GM12878 (cell line): ENCODE results near the gene NUMB. TPM values are rescaled to one million over a fixed set of nuclear protein-coding genes. Genes with fewer than 3 reads are reported as not detected.

Source experiments
- ATAC-seq: fragments of 200-7000 bp; cut with Tn5 transposase; 3 replicates; pipeline ENCODE4 v1.9.1; 2020; ENCODE audit warnings: mild to moderate bottlenecking, moderate library complexity
- BruUV-seq: library from RNA; stranded (reverse); fragments of 400-500 nt; replicated peaks from 2 replicates; lab custom pipeline; 2021; lab: Mats Ljungman, UMichigan
- CTCF ChIA-PET: fragments of 300-600 bp; sonication (Branson Sonifier 250); formaldehyde crosslinking; extraction: SDS; loops from one replicate; lab custom pipeline; 2021; ENCODE audit warnings: inconsistent platforms; lab: Yijun Ruan, JAX
- POLR2A ChIA-PET: fragments of 350-600 bp; formaldehyde crosslinking; extraction: SDS; loops from one replicate; lab custom pipeline; 2021; ENCODE audit warnings: inconsistent platforms; lab: Charles Lee
- RAD21 ChIA-PET: fragments of 300-600 bp; sonication (Branson Sonifier 250); formaldehyde crosslinking; loops from one replicate; lab custom pipeline; 2023; ENCODE audit warnings: antibody characterized with exemption; ENCODE audit not compliant: unreplicated experiment; lab: Charles Lee
- SMC1A ChIA-PET: fragments of 300-600 bp; sonication (Branson Sonifier 250); formaldehyde crosslinking; loops from one replicate; lab custom pipeline; 2023; ENCODE audit not compliant: unreplicated experiment, uncharacterized antibody; lab: Charles Lee
- DNase-seq: peaks from one replicate; pipeline ENCODE4 v3.0.0-alpha.2; 2011; ENCODE audit warnings: low read depth, low spot score
- FAIRE-seq: peaks from 3 replicates; lab custom pipeline; 2011; peaks lifted over from hg19 to GRCh38; lab: Jason Lieb, UNC
- H2AFZ ChIP-seq: 2 replicates; pipeline ENCODE4 v1.6.0; 2011; ENCODE audit warnings: low read depth, low read length, control low read depth; ENCODE audit not compliant: control insufficient read depth
- H3K27ac ChIP-seq: 2 replicates; pipeline ENCODE4 v1.5.1; 2011; ENCODE audit warnings: control low read depth; ENCODE audit not compliant: control insufficient read depth, insufficient read depth
- H3K27me3 ChIP-seq, 2 experiments: replicated peaks in 1 of 2; 2 replicates each; pipeline versions ENCODE4 v1.6.0 to v1.6.1; 2011; ENCODE audit warnings: low read length in 1 of 2; ENCODE audit not compliant: control insufficient read depth in 2 of 2, insufficient read depth in 2 of 2
- H3K36me3 ChIP-seq, 2 experiments: 2 replicates each; pipeline ENCODE4 v1.5.1; 2011; ENCODE audit warnings: low read length in 1 of 2; ENCODE audit not compliant: control insufficient read depth in 2 of 2, insufficient read depth in 2 of 2
- H3K4me1 ChIP-seq: 2 replicates; pipeline ENCODE4 v1.6.1; 2011; ENCODE audit warnings: mild to moderate bottlenecking, low read length, moderate library complexity, mixed read lengths; ENCODE audit not compliant: control insufficient read depth, insufficient read depth
- H3K4me2 ChIP-seq: 2 replicates; pipeline ENCODE4 v1.6.0; 2011; ENCODE audit warnings: control low read depth; ENCODE audit not compliant: control insufficient read depth, insufficient read depth
- H3K4me3 ChIP-seq: fragments of 200-600 bp; sonication (generic); 2 replicates; pipeline ENCODE4 v1.5.1; 2016
- H3K79me2 ChIP-seq: 2 replicates; pipeline ENCODE4 v1.6.0; 2011; ENCODE audit warnings: low read length; ENCODE audit not compliant: control insufficient read depth, insufficient read depth
- H3K9ac ChIP-seq: 2 replicates; pipeline ENCODE4 v1.8.0; 2011; ENCODE audit warnings: low read length, control low read depth, mixed read lengths; ENCODE audit not compliant: control insufficient read depth, insufficient read depth
- H3K9me3 ChIP-seq: replicated peaks from 3 replicates; pipeline ENCODE4 v1.5.1; 2011; ENCODE audit warnings: mild to moderate bottlenecking, low read length; ENCODE audit not compliant: control insufficient read depth, insufficient read depth
- H4K20me1 ChIP-seq: 2 replicates; pipeline ENCODE4 v1.6.0; 2011; ENCODE audit not compliant: control insufficient read depth, insufficient read depth
- BMI1 ChIP-seq: fragments of 450-650 bp; IDR thresholded peaks from 2 replicates; pipeline ENCODE4 v1.6.1; 2016; ENCODE audit warnings: mild to moderate bottlenecking, moderate library complexity, borderline replicate concordance
- DPF2 ChIP-seq: fragments of 450-650 bp; IDR thresholded peaks from 2 replicates; pipeline ENCODE4 v1.6.1; 2017; ENCODE audit warnings: mild to moderate bottlenecking
- E2F4 ChIP-seq: IDR thresholded peaks from 2 replicates; pipeline ENCODE4 v1.6.1; 2012; ENCODE audit warnings: low read depth, low read length, improper control_type of control experiment
- EGR1 ChIP-seq, 2 experiments: IDR thresholded peaks; 1 replicate in 1 of 2; 2 replicates in 1 of 2; pipeline ENCODE4 v1.6.1; 2011 to 2012; ENCODE audit warnings: low read depth in 2 of 2, low read length in 2 of 2, borderline replicate concordance in 1 of 2, mild to moderate bottlenecking in 1 of 2, moderate library complexity in 1 of 2
- IRF3 ChIP-seq: fragments of 450-650 bp; IDR thresholded peaks from 2 replicates; pipeline ENCODE4 v1.6.1; 2014; ENCODE audit warnings: mild to moderate bottlenecking
- MEF2A ChIP-seq: IDR thresholded peaks from 2 replicates; pipeline ENCODE4 v1.6.1; 2011; ENCODE audit warnings: low read depth, mild to moderate bottlenecking, low read length, moderate library complexity; ENCODE audit not compliant: insufficient read depth
- MEF2B ChIP-seq: fragments of 450-650 bp; IDR thresholded peaks from 2 replicates; pipeline ENCODE4 v1.6.1; 2018; ENCODE audit warnings: mild to moderate bottlenecking, moderate library complexity; ENCODE audit not compliant: partially characterized antibody, poor library complexity, severe bottlenecking
- NR2C2 ChIP-seq: IDR thresholded peaks from 2 replicates; pipeline ENCODE4 v1.6.1; 2011; ENCODE audit warnings: borderline replicate concordance, low read depth; ENCODE audit not compliant: control insufficient read depth, insufficient read length
- TCF3 ChIP-seq: IDR thresholded peaks from 2 replicates; pipeline ENCODE4 v1.6.1; 2012; ENCODE audit warnings: low read depth, mild to moderate bottlenecking, low read length, borderline replicate concordance; ENCODE audit not compliant: insufficient read depth
- ZNF24 ChIP-seq: fragments of 450-650 bp; IDR thresholded peaks from 2 replicates; pipeline ENCODE4 v1.6.1; 2017; ENCODE audit warnings: antibody characterized with exemption, mild to moderate bottlenecking
- WGBS: methylation state at CpG from one replicate; pipeline ENCODE4 v1.1.6; 2016; ENCODE audit warnings: low lambda C conversion rate; ENCODE audit not compliant: insufficient replicate concordance, insufficient coverage; ENCODE audit errors: missing lambda C conversion rate; 5-methylcytosine and 5-hydroxymethylcytosine counted together
- in situ Hi-C: fragments of 300-500 bp; cut with MboI; formaldehyde crosslinking; loops from 9 replicates; pipeline ENCODE4 v1.14.3; 2018; ENCODE audit warnings: mixed read lengths
- intact Hi-C: fragments of 100-400 bp; cut with micrococcal nuclease; formaldehyde crosslinking; loops from one replicate; pipeline ENCODE4 v1.14.2; 2022; ENCODE audit not compliant: unreplicated experiment
- polyA plus RNA-seq, 11 experiments: library from polyadenylated mRNA; depleted of rRNA in 4 of 11; unstranded in 6 of 11; stranded (reverse) in 5 of 11; fragments of >200 nt; fragmentation: Nextera tagmentation in 4 of 11; fragmentation: Illumina TruSeq in 1 of 11; extraction: Ambion mirVana in 4 of 11; extraction: Trizol in 1 of 11; gene quantifications; 1 replicate in 1 of 11; 2 replicates in 10 of 11; pipeline versions ENCODE4 v1.2.1 to v1.2.3, GENCODE V29; 2011 to 2016; ENCODE audit warnings: inconsistent platforms in 2 of 11, missing spikeins in 2 of 11, low read depth in 1 of 11
- total RNA-seq, 4 experiments: library from RNA; depleted of rRNA in 3 of 4; stranded (reverse); fragments of >200 nt in 3 of 4; fragmentation: Illumina TruSeq in 1 of 4; extraction: Trizol in 1 of 4; gene quantifications; 2 replicates each; pipeline versions ENCODE4 v1.2.1 to v1.2.3, GENCODE V29; 2013 to 2021

NUMB gene
- total and polyA plus RNA-seq, 10 of the 15 experiments (the other 5 are each of a cell fraction or from before 2014, with no cell fraction given): 22.0 to 147 (median 48.9) TPM

GRCh38 chr14:73230051-73230450 lies 228.3 kb downstream of the NUMB start:
- CTCF ChIA-PET: interaction anchor here (0.6 to 6.6 kb wide), 6 partner anchors 37 to 261 kb away, joined by 3 to 75 read pairs (median 12); partner anchors contain the start of gene RIOX1
- SMC1A ChIA-PET: interaction anchor here (5.2 kb wide), 1 partner anchor 240 kb away, joined by 75 read pairs; no protein-coding TSS in a partner anchor
- H3K4me2 ChIP-seq: no peak overlapping the region
- H3K27ac ChIP-seq: no peak overlapping the region
- no peaks in the 10 kb centered on the region for H3K79me2 ChIP-seq
- intact Hi-C loops (loop anchor here (5.0 kb wide), 1 partner anchor 242 kb away; no protein-coding TSS in a partner anchor), in situ Hi-C loops (no loop called here)
- 92% methylated on average over 6 of the region's 6 CpGs for WGBS
- RAD21 ChIA-PET: interaction anchor here (1.4 to 2.6 kb wide), 2 partner anchors 43 to 59 kb away, joined by 4 to 17 read pairs; no protein-coding TSS in a partner anchor
- POLR2A ChIA-PET: interaction anchor here (0.5 to 1.0 kb wide), 4 partner anchors 13 to 162 kb away, joined by 3 to 6 read pairs (median 4); no protein-coding TSS in a partner anchor
- H4K20me1 ChIP-seq: no peaks in the 10 kb centered on the region
- DNase-seq: no peak
- no peak for FAIRE-seq
- no peaks in the 10 kb centered on the region; a peak in 2 of 4 replicates for H3K36me3 ChIP-seq
- H2AFZ ChIP-seq: no peak overlapping the region
- no TSS peak for BruUV-seq
- no peak for TF ChIP-seq DPF2
- TF ChIP-seq ZNF24: no peak
- no peak for TF ChIP-seq E2F4
- no peak for TF ChIP-seq IRF3
- TF ChIP-seq BMI1: no peak
- no peak for TF ChIP-seq TCF3
- TF ChIP-seq EGR1 (IDR thresholded peaks at IDR 0.05; ENCODE audit: borderline replicate concordance in 1 of 2, low read depth in 2 of 2, low read length in 2 of 2): no peak
- TF ChIP-seq MEF2A: no peak
- TF ChIP-seq NR2C2: no peak
- no peak for TF ChIP-seq MEF2B
- no peak overlapping the region for H3K9ac ChIP-seq
- H3K4me3 ChIP-seq: no peak overlapping the region
- H3K9me3 ChIP-seq: no peaks in the 10 kb centered on the region
- peaks cover 5% of the 10 kb centered on the region for H3K4me1 ChIP-seq
- no peak for ATAC-seq
- H3K27me3 ChIP-seq: peaks cover 0 to 1% of the 10 kb centered on the region in 2 experiments; a peak in 2 of 4 replicates
